ENCODE data around the gene MAN1C1.
"Not testable (repeated sequence)": the region's sequence is repeated elsewhere in the genome, so short reads cannot be mapped to it uniquely, and the experiment has no call there.

MAN1C1 gene

DNA sequence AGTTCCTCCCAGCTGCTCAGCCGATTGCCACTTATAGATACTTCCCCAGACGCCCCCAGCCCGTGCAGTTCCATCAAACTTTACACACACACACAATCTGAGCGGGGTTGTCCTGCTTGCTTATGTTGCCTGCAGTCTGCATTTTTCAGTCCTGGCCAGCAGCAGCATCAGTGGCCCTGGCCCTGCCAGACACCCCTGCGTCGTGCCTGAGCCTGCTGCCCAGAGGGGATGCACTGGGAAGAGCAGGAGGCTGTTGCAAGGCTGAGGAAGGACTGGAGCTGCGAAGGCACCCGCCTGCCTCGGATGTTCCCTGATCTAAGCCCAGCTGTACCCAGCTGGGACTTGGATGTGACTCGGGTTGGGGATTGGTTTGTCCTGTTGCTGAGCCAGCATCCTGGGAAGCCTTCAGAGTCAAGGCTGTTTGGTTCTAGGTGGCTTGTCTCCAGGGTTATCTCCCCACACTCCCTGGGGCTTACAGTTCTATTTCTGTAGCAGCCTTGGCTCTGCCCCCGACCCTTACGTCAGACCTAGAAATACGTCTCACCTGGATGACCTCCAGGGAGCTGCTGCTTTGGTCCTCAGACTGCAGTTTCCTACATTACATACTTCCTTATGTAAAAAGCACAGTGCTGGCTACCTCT, 42.3 kb downstream of the MAN1C1 start:
- DNase-seq: no peak

DNA sequence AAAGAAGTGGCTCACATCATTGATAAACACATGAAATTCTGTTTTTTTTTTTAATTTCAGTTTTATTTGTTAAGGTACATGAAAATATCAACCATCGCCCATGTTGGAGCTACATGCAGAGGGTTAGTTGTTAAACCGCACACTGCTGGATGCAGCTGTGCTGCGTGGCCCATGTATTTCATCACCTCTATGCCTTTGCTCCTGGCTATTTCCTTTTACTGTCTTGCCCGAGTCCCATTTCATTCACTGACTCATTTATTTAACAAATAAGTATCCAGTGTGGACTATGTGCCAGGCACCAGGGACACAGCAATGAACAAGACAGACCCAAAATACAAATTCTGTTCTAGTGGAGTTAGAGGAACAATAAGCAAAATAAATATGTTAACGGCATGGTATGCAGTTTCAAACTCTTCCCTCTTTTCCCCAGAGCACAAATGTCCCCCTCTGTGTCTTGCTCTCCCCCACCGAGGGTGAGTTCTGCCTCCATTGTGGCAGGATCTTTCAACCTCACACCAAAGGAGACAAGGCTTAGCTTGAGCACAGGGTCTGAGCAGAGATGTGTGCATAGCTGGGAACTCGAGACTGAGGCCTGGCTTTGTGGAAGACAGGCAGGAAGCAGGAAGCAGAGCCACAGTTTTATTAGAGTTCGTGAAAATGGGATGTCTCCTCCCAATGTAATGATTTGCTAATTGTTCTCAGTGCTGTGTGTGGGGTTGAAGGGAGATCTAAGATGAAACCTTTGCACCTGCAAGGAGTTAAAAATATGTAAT, 44.6 kb downstream of the MAN1C1 start:
- DNase-seq: no peak

DNA sequence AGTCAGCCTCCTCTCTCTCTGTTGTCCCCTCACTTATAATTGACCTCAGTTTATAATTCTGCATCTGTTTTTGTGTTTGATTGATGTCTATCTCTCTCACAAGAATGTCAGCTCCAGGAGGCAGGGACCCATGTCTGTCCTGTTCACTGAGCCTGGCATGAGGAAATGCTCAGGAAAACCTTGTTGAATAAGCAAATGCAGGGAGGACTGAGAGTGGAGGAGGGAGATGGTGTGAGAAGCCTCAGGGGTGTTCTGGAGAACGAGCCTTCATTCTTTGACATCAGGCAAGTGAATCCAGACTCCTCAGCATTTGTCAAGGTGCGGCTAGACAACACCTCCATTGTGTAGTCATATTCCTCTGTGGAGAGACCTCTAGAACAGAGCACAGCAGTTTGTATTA, 45.5 kb downstream of the MAN1C1 start:
- no peak for DNase-seq

DNA sequence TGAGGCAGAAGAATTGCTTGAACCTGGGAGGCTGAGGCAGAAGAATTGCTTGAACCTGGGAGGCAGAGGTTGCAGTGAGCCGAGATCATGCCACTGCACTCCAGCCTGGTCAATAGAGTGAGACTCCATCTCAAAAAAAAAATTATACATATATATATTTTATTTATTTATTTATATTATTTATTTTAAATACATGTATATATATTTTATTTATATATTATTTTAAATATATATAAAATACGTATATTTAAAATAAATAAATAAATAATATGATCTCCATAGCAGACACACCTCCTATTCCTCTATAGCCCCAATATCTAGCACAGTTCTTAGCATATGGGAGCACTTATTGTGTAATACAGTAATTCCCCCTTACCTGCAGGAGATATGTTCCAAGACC, 46.4 kb downstream of the MAN1C1 start:
- DNase-seq: not testable (repeated sequence)

DNA sequence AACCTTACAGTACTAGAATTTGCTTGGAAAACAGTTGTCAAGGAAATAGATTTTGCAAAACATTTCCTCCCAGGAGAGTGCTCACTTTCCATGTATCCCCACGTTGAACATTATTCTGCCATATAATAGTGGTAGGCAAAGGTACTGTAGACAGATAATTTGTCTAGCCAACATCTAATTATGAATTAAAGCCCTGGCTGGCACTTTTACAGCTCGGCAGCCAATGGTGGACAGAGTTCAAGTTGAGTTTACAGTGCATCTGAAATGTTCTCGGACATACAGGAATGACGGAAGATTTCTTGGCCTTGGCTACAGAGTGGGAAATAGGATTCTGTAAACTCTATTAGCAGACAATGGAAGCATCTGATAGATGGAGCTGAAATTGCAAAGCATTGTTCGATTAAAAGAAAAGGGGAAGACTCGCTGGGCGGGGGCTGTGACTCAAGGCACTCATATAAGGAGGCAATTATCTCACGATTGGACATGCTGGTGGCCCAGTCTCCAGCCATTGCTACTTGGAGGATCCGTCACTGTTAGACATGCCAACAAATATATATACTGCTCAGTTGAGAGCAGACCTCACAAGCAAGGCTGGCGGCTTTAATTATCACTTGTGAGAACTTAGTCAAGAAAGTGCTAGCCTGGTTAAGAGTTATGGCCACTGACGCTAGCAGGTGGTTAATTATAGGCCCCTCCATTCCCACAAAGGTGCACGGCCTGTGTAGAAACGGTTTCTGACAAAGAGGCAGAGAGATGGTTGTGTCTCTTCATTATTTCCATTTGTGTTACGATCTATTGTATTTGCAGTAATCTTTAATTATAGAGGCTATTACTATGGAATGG, 48.0 kb downstream of the MAN1C1 start:
- no peak for DNase-seq

DNA sequence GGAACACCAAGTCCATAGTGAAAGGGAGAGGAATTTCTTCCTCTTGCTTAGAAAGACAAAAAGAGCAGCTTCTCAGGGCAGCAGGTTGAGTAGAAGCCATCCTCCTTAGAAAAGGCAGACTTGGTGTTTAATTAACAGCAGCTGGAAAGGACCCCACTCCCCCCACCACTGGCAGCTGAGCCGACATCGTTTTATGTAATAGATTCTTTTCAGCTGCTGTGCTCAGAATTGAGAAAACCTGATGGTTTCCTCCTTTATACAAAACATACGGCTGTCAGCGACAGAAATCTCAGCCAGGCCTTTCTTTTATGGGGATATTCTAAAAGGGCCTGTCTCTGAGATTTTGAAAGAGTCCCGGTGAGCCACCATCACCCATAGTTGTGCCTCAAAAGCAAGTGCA, 49.9 kb downstream of the MAN1C1 start:
- DNase-seq: no peak

DNA sequence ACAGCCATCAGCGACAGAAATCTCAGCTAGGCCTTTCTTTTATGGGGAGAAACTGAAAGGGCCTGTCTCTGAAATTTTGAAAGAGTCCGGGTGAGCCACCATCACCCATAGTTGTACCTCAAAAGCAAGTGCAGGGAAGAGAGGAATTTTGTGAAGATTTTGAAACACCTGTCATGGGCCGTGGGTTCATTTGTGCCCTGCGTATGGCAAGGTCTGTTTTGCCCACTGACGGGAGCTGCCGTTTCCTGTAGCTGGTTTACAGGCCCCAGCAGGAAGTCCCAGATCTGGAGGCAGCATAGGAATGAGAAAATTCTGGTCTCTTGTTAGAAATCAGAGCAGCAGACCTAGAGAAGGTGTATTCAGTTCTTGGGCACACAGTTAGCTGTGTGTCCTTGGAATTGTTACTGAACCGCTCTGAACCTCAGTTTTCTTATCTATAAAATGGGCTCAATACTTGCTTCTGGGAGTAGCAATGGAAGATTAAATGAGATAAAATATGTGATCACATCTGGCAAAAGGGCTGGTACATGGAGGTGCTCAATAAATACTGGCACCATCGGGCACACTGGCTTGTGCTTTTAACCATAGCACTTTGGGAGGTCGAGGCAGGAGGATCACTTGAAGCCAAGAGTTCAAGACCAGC, 52.5 kb downstream of the MAN1C1 start:
- no peak for DNase-seq

DNA sequence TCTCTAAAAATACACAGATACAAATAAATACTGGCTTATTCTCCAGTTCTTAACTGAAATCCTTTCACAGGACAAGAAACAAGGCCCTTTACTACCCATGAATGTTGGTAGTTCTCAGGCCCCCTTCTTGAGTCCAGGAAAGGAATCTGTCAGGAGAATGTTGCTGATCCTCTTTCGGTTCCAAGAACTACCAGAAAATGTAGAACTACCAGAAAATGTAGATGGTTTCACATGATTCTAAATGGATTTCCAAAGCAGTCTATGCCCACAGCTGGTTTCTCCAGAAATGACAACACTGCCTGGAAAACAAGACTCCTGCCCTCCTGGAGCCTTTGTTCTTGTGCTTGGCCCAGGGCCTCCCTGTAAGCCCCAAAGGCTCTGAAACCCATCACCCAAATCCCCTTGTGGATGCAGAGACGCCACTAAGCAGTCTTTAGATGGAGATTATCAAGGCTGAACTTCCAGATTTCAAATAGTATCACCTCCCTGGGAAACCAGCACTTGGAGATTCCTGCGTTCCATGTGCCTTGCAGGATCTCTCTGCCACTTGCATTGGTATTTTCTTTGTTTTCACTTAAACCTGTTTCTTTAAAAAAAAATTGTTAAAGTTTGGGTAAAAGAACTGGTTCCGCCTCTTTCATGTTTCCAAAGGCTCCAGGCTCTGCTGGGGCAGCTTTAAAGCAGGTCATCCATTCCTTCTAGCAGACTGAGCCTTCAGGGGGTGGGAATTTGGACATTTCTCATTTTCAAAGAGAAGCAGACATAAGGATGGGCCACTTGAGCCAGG, 53.4 kb downstream of the MAN1C1 start:
- DNase-seq: no peak

DNA sequence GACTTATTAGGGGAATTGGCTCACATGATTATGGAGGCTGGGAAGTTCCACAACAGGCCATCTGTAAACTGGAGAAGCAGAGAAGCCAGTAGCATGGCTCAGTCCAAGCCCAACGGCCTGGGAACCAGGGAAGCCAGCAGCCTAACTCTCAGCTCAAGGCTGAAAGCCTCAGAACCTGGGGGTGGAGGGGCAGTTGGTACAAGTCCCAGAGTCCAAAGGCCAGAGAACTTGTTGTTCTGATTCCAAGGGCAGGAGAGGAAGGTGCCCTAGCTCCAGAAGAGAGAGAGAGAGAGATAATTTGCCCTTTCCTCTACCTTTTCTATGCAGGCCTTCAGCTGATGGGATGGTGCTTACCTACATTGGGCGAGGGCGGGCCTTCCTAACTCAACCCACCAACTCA, 55.3 kb downstream of the MAN1C1 start:
- DNase-seq: no peak

DNA sequence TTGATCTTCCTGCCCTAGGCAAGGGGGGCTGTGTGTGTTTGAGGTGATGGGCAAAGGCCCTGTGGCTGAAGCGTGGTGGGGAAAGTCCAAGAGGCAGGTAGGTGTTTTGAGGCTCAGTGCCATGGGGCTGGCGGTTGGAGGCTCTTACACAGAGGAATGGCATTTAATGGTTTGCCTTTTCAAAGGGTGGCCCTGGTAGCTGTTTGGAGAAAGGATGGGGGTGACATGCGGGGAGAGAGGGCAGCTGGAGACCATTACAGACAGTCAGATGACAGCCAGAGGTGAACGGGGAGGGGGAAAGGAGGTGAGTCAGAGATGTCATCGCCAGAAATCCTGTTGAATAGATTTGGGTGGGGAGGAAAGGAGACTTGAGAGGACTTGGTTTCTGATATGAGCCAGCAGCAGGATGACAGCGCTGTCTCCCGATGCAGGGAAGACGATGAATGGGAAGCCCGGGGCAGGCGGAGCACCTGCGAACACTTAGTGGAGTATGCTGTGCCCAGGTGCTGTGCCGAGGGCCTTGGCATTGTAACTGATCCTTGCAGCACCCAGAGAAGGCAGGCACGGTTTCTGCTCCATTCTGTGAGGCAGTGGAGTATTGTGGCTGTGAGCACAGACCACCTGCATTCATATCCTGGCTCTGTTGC, 56.3 kb downstream of the MAN1C1 start:
- no peak for DNase-seq

DNA sequence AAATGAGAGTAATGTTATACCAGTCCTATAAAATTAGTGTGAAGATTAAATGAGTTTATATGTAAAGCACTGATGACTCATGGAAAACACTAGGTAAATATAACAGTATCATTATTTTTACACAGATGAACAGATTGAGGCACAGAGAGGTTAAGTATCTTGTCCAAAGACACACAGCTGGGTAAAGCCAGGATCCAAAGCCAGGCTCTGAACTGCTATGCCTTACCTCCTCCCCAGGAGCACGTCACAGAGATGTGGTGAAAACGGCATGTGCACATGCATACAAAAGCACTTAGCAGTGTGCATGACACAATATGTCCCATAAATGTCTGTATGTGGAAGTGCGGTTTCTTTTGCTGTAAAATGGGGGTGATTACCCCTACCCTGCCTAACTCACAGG, 56.9 kb downstream of the MAN1C1 start:
- no peak for DNase-seq

DNA sequence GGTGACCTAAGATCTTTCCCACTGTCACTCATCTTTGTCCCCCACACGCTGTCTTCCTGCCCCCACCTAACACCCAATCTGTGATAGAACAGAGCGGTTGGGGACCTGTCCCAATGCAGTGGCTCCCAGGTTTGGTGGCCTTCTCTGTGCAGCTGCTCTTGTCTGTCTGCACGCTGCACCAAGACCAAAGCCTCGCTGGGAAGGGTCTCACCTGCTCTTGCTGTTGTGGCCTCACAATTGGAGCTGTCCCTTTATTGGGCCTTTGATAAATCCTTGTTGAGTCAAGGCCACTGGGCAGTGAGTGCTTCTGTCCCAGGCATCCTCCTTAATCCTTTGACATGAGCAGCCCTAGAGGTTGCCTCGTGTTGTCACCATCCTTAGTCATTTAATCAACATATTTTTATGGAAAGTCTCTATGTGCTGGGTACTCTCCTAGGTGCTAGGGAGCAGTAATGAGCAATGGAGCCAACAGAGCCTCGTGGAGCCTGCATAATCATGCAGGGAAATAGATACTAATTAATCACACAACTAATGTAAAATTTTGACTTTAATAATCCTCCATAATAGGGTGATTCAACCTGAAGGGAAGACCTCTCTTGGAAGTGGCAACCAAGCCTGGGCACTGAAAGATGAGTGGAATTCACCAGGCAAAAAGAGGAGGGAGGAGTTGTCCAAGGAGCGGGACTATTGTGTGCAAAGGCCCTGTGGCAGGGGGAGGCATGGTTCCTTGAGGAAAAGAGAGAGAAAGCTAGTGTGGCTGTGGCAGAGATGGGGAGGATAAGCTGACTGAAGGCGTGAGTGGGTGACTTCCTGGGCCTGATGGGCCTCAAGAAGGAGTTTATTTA, 57.6 kb downstream of the MAN1C1 start:
- no peak for DNase-seq

DNA sequence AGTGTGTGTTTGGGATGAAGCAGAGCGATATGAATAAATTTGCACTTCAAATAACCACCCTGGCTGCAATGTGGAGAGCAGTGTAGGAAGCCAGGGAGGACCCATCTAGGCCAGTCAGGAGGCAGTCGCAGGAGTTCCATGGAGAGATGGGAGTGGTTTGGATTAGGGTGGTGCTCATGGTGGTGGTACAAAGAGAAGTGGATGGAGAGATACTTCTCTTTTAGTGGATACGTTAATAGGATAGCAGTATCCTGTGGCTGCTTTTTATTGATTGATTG, 58.2 kb downstream of the MAN1C1 start:
- no peak for DNase-seq

DNA sequence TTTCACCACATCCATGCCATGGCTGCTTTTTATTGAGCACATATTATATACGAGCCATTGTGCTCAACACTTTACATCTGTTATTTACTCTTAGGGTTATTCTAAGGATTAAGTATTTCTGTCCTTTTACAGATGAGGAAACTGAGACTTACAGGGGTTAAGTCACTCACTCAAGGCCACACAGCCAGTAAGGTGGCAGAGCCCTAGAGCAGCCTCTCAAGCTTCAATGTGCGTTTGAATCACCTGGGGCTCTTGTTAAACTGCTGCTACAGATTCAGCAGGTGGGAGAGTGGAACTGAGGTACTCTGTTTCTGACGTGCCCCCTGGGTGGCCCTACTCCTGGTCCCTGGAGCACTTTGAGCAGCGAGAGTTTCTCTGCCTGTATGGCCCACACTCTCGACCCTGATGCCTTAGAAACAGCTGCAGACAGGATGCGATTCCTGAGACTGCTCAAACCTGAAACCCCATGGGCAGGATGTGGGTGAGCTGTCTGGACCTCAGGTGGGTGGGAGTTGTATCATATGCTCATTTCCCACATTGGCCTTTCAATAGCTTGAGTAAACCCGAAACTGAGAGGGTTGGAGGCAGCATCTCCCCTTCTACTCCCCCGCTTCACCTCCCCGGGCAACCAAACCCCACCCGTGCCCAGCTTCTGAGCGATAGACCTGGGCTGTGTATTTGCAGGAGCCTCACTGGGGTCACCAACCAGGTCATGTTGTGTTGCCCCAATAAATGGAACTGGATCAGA, 59.3 kb downstream of the MAN1C1 start:
- peak; percentile 55 to 67 for DNase-seq

DNA sequence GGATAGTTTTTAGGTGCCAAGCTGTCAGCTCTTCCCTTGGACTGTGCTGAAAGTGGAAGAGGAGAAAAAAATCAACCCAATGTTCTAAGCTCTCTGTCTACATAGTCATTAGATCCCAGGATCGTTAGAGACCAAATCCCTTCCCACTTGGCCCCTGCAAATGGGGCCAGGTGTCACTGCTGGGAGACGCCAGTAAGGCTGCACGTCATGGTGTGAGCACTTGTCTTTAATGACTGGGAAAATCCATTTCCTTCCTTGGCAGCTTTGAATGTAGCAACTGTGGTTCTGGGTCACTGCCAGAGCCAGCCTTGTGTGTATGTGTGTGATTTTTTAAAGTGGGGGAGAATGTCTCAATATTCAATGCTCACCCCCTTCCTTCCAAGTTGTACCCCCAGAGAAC, 59.9 kb downstream of the MAN1C1 start:
- DNase-seq: no peak

DNA sequence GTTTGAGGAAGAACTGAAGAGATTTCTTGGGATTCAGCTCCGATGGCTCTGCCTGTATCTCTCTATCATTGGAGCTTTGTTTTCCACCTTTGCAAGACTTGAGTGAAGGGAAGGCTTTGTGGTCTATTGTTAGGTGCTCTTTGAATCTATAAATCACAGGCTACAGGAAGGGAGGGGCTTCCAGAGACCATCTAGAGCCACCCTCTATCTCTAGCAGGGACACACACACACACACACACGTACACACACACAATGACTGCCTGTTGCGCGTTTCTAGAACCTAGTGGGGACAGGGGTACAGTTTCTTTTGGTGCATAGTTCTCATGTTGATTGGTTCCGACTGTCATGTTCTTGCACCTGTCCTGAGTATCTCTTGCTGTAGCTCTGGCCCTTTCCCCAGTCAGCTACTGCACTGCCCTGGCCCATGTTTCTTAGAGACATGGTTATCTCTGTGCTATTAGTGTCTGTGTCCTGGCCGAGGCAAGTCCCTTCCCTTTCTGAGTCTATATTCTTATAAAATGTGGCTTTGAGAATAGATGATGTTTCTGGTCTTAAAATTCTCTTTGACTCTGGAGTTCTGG, 60.7 kb downstream of the MAN1C1 start:
- peak; percentile 9 to 24 for DNase-seq

DNA sequence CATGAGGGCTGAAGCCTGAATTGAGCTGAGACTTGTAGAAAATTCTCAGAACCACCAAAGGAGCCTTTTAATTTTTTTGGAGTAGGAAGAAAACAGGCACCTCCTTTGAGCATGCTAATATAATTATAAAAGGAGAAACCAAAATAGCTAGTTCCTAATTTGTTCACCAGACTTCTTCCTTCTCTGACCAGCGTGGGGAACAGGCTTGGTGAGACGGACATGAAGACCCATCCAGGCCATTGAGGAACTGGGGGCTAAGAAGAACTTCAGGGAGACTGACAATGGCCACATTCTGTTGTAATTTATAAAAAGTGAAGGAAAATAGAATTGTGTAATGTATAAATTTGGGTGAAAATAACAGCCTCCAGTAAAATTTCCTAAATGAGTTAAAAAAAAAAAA, 62.6 kb downstream of the MAN1C1 start:
- no peak for DNase-seq

DNA sequence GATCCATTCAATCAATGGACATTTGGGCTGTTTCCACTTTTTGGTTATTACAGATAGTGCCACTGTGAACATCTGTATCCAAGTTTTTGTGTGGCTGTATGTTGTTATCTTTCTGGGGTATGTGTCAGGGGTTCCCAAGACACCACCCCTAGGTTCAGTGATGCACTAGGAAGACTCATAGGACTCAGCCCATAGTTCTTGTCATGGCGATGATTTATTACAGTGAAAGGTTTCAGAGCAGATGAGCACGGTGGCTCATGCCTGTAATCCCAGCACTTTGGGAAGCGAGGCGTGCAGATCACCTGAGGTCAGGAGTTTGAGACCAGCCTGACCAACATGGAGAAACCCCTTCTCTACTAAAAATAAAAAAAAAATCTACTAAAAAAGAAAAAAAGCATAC, 64.1 kb downstream of the MAN1C1 start:
- no peak for DNase-seq

DNA sequence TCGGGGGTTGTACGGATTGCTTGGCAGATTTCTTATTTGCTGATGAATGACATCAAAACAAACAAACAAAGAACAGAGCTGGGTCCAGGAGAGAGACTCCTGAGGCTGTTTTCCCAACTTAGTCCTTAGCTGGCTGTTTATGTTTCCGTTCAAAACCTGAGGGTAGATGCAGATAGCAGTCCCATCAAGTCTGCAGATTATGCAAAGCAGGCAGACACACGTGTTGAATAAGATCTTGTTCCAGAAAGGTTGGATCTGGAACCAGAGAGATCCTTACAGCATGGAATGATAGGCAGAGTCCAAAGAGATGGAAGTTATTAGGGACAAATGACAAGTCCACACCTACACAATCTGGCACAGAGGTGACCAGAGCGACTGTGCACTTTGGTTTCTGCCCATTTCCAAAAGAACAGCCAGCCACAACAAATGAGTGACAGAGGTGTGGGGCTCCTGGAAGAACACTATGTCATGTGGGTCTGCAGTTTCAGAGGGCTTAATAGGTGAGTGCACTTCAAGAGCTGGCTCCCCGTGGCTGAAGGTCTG, 65.5 kb downstream of the MAN1C1 start:
- no peak for DNase-seq

DNA sequence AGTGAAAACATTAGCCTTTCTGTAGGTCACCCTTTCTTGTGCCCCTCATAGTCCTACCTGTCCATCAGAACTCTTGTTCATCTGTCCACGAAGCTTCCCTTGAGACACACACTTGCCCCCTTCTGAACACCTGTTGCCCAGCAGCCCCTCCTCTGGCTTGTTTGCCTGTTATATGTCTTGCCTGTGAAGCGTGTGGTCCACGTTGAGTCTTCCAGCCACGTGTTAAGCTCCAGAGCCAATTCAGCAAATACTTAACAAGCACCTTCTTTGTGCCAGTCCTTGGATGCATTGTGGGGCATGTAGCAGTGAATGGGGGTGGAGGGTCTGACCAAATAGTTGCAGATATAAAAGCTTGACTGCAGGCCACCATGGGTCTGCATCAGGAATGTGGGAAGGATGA, 66.6 kb downstream of the MAN1C1 start:
- no peak for DNase-seq

Measured in CD4-positive, alpha-beta T cell treated with Interleukin-1 beta for 1 hour (primary cell).